HG02610 (cell line): ENCODE measurements around the gene OR2H1.
"Not testable (repeated sequence)": the region's sequence is repeated elsewhere in the genome, so short reads cannot be mapped to it uniquely, and the experiment has no call there.

Experiments used
- ATAC-seq: cut with Tn5 transposase; IDR thresholded peaks from one replicate; pipeline ENCODE4 v1.9.1; 2021; ENCODE audit warnings: mild to moderate bottlenecking, moderate library complexity; ENCODE audit not compliant: unreplicated experiment

OR2H1 gene

DNA sequence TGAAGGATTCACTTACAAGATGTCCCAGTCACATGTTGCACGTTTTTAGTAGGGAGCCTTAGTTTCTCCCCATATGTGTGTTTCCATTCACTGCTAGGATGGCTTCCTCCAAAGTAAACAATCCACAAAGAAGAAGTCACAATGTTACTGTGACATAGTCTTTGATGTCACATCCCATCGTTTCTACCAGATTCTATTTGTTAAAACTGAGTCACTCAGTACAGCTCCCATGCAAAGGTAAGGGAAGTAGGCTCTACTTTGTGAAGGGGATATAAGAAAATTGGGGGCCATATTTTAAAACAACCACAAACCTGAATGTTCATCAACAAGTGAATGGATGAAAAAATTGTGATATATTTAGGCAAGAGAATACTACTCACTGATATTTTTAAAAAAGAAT lies at the start of gene OR2H1, which contains the start of gene OR11A1:
Gene OR2H1 (plus strand): TSS at position 185 of the 400 bp plus-strand sequence. CDS start 4,615 bp downstream, outside the sequence.
Gene OR11A1 (minus strand): TSS at position 101 of the 400 bp plus-strand sequence. CDS start 29,430 bp downstream, outside the sequence.
- ATAC-seq: no peak

DNA sequence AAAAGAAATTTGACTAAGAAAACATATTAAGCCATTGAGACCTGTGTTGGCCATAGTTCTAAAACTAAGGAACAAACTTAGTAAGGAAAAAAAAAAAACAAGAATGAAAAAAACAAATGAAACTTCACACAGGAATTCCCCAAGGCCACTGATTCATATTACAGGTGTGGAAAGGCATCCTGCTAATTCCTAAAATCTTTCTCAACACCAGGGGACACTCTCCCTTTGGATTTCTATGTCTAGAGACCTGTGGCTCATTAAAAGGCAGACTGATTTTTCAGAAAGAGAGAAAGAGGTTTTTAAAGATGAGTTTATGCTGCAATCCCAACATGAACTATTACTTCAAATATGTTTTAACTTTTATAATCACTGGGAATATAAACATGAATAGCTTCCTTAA lies 42.4 kb upstream of the OR2H1 start, which contains the start of gene OR12D1:
Gene OR12D1 (plus strand): TSS at position 341 of the 400 bp plus-strand sequence.
- ATAC-seq: no peak

GRCh38 chr6:29419516-29419915 lies 37.4 kb upstream of the OR2H1 start:
- ATAC-seq: no peak

DNA sequence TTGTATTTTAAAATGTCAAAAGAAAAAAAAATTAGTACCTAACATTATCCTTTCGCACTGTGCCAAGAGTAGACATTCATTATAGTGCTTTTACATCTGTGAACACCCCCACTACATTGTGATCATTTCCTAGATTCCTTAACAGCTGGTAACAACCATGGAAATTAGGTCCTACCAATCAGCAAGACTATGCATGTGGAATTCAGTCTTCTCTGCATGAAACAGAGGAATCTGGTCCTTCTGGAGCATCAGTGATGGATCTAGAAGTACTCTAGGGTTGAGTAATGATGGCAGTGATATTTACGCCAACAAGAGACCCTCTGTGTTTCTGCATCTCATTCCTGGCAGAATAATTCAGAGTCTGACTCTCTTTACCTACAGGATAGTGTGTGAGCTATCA lies 32.8 kb upstream of the OR2H1 start:
- ATAC-seq: no peak

DNA sequence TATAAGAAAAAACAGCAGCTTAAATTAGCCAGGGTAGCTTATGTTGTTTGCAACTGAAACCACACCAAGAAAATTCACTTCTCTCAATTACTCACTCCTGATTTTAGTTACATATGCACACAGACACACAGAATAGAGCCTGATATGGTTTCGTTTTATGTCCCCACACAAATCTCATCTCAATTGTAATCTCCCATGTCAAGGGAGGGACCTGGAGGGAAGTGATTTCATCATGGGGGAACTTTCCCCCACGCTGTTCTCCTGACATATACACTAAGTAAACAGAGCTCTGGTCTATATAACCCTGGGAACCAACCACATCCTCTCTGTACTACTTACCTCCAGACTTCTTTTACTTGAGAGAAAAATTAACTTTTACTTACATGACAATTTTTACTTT lies 32.4 kb upstream of the OR2H1 start:
- ATAC-seq: no peak

DNA sequence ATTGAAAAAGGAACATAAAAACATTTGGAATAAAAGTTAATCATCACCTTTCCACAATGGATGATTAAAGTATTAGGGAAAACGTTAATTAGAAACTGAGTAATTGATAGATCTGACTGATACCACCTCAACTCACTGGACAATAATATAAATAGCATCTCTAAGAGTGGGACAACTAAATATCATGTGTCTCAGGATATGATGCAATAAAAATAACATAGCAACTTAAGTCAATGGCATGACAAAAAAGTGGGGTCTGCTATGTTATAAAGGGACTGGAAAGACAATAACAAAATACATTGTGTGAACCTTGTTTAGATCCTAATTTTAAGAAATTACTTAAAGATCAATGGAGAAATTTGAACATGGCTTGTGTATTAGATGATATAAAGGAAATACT lies 31.9 kb upstream of the OR2H1 start:
- ATAC-seq: no peak

DNA sequence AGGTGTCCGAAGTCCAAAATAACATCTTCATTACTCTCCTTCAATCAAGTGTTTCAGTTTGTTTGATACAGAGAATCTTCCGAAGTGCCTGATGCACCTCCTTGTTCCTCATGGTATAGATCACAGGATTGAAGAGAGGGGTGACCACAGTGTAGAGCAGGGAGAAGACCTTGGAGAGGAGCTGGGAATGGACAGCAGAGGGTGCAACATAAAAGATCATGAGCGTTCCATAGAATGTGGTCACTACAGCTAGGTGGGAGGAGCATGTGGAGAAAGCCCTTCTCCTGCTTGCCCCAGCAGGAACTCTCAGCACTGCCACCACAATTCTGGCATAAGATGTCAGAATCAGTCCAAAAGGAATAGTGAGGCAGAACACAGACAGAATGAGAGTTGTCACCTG lies 30.3 kb upstream of the OR2H1 start:
- ATAC-seq: no peak

GRCh38 chr6:29436730-29437129 lies 20.2 kb upstream of the OR2H1 start:
- not testable (repeated sequence) for ATAC-seq

GRCh38 chr6:29439006-29439405 lies 17.9 kb upstream of the OR2H1 start, which contains the start of gene OR10C1:
Gene OR10C1 (plus strand): TSS chr6:29439306. CDS start chr6:29440016, 710 bp downstream.
- no peak for ATAC-seq

- no peak for ATAC-seq
Measured at GRCh38 chr6:29442719-29443118, 14.2 kb upstream of the OR2H1 start.

GRCh38 chr6:29444031-29444430 lies 12.9 kb upstream of the OR2H1 start:
- ATAC-seq: not testable (repeated sequence)

DNA sequence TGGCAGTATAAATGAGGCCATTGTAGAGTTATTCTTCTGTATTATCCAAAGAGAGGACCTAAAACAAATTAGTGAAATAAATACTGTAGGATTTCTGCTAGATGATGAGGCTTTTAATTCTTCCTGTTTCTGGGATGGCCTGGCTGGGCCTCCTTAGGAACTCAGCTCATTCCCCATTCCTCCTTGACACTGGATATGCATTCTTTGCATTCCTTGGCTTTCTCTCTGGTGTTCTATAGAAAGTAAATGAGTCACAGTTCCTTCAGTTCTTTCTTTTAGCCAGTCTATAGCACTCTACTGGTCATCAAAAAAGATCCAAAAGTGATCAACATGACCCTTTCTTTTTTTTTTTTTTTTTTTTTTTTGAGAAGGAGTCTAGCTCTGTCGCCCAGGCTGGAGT lies 9.3 kb upstream of the OR2H1 start:
- no peak for ATAC-seq

GRCh38 chr6:29451471-29452193 lies 5.3 kb upstream of the OR2H1 start:
- no peak for ATAC-seq

GRCh38 chr6:29461021-29461814 lies 4.3 kb downstream of the OR2H1 start:
- no peak for ATAC-seq

DNA sequence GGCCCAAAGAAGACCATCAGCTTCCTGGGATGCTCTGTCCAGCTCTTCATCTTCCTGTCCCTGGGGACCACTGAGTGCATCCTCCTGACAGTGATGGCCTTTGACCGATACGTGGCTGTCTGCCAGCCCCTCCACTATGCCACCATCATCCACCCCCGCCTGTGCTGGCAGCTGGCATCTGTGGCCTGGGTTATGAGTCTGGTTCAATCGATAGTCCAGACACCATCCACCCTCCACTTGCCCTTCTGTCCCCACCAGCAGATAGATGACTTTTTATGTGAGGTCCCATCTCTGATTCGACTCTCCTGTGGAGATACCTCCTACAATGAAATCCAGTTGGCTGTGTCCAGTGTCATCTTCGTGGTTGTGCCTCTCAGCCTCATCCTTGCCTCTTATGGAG lies 5.1 kb downstream of the OR2H1 start:
- no peak for ATAC-seq

- no peak for ATAC-seq
Measured at GRCh38 chr6:29465279-29465678, 8.3 kb downstream of the OR2H1 start.

- ATAC-seq: no peak
Measured at GRCh38 chr6:29465801-29466200, 8.8 kb downstream of the OR2H1 start.

DNA sequence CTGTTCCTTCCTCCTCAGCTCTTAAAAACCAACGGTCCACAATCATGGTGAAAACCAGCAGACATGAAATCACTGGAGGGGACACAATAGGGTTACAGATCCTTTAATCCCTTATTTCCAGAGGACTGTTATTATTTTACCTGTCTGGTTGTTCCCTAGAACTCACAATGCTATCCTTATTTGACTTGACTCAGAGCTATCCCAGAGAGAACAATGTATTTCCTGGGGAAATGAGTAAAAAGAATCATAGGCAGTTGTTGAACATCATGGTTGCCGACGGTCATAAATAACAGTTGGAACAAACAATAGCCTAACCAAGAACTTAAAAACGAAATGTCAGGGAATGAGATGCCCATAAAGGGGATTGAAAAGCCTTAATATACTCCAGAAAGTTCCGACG lies 9.3 kb downstream of the OR2H1 start:
- ATAC-seq: no peak

DNA sequence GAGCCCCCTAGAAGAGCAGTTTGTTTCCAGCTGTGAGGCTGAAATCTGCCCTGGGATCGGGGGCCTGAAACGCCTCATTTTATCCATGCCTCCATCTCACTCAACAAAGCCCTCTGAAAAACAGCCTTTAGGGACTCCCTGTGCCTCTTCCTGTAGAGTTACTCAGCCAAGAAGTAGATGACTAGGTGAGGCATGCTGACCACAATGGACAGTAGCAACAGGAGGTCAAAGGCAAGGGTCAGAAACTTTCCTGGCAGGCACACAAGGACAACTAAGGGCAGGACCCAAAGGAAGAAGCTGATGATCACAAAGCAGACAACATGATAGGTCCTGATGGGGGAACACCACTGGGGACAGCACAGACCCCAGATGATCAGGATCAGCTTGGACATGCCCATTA lies 18.0 kb downstream of the OR2H1 start:
- ATAC-seq: no peak

- no peak for ATAC-seq
Measured at GRCh38 chr6:29477923-29478450, 21.0 kb downstream of the OR2H1 start.

GRCh38 chr6:29478740-29479139 lies 21.8 kb downstream of the OR2H1 start:
- no peak for ATAC-seq

DNA sequence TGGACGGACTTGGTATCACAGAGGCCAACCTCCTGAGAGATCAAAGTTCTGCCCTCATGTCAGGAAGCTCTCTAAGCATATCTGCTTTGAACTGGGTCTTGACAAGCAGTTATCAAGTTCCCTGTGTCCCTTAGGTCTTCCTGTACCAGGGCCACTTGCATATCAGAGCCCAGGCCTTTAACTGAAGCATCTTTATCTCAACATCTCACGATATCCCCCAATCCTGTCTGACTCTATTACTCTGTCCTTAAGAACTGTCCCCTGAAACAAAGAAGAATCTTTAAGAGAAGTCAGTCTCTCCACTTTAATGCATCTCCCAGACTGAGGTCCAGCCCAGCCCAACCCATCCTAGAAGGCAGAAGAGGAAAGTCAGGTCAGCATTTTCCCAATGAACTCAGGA lies 22.6 kb downstream of the OR2H1 start:
- no peak for ATAC-seq
